Thymus (tissue), 2 donors: ENCODE results near the gene PMPCB. TPM values are rescaled to one million over a fixed set of nuclear protein-coding genes. Genes with fewer than 3 reads are reported as not detected.

Experiments used
- polyA plus RNA-seq: library from polyadenylated mRNA; stranded (reverse); fragments of 200-250 nt; gene quantifications from one replicate; pipeline ENCODE4 v1.2.3, GENCODE V29; 2013
- total RNA-seq: library from RNA; stranded (reverse); fragments of 120-200 nt; gene quantifications from one replicate; pipeline ENCODE4 v1.2.4, GENCODE V29; 2013
- donor health status: healthy.

PMPCB gene
- total and polyA plus RNA-seq, 2 donors, result 67.7 to 70.7 TPM

Other genes starting within 250 kb of the PMPCB start
- 3.8 TPM for gene FBXL13, start 222.6 kb upstream of the PMPCB start, total RNA-seq
- gene FBXL13, start 222.6 kb upstream of the PMPCB start, polyA plus RNA-seq, result 1.0 TPM
- 24.6 TPM for gene ARMC10, start 222.3 kb upstream of the PMPCB start, total RNA-seq
- gene ARMC10, start 222.3 kb upstream of the PMPCB start, polyA plus RNA-seq, result 35.3 TPM
- 8.3 TPM for gene NAPEPLD, start 148.3 kb upstream of the PMPCB start, total RNA-seq
- 7.4 TPM for gene NAPEPLD, start 148.3 kb upstream of the PMPCB start, polyA plus RNA-seq
- 26.5 TPM for gene DNAJC2, start 47.3 kb downstream of the PMPCB start, total RNA-seq
- 35.8 TPM for gene DNAJC2, start 47.3 kb downstream of the PMPCB start, polyA plus RNA-seq
- 187 TPM for gene PSMC2, start 50.2 kb downstream of the PMPCB start, total RNA-seq
- 117 TPM for gene PSMC2, start 50.2 kb downstream of the PMPCB start, polyA plus RNA-seq
- gene SLC26A5, start 148.8 kb downstream of the PMPCB start, total RNA-seq, result 0.05 TPM
- 0.07 TPM for gene SLC26A5, start 148.8 kb downstream of the PMPCB start, polyA plus RNA-seq